A673 (cell line): ENCODE measurements around the gene NT5DC2. TPM values are rescaled to one million over a fixed set of nuclear protein-coding genes. Genes with fewer than 3 reads are reported as not detected.

Experiments
- BruUV-seq: library from RNA; stranded (reverse); fragments of 400-500 nt; replicated peaks from 2 replicates; lab custom pipeline; 2021; lab: Mats Ljungman, UMichigan
- CTCF ChIA-PET: fragments of 300-600 bp; sonication (Branson Sonifier 250); formaldehyde crosslinking; loops from one replicate; lab custom pipeline; 2022; ENCODE audit warnings: antibody characterized with exemption; lab: Charles Lee
- POLR2A ChIA-PET: fragments of 300-600 bp; sonication (Branson Sonifier 250); formaldehyde crosslinking; loops from one replicate; lab custom pipeline; 2022; ENCODE audit warnings: antibody characterized with exemption; ENCODE audit not compliant: low non-redundant PET; lab: Charles Lee
- DNase-seq: peaks from one replicate; pipeline ENCODE4 v3.0.0-alpha.2; 2015; ENCODE audit warnings: low spot score
- H3K27ac ChIP-seq: fragments of 200-600 bp; sonication (generic); 2 replicates; pipeline ENCODE4 v1.5.1; 2016; ENCODE audit warnings: mixed run types, low read depth, mild to moderate bottlenecking, mixed read lengths, antibody characterized with exemption, low read length; ENCODE audit not compliant: poor library complexity, severe bottlenecking
- H3K27me3 ChIP-seq: fragments of 200-600 bp; sonication (generic); replicated peaks from 2 replicates; pipeline ENCODE4 v1.6.1; 2017; ENCODE audit warnings: mixed run types, low read depth, mild to moderate bottlenecking, mixed read lengths, antibody characterized with exemption, low read length; ENCODE audit not compliant: insufficient read depth, poor library complexity
- H3K36me3 ChIP-seq: fragments of 200-600 bp; sonication (generic); 2 replicates; pipeline ENCODE4 v1.6.1; 2016; ENCODE audit warnings: mixed run types, mild to moderate bottlenecking, mixed read lengths, antibody characterized with exemption, low read length; ENCODE audit not compliant: insufficient read depth, poor library complexity, severe bottlenecking
- H3K4me1 ChIP-seq: fragments of 200-600 bp; sonication (generic); 2 replicates; pipeline ENCODE4 v1.6.1; 2017; ENCODE audit warnings: mixed run types, mild to moderate bottlenecking, mixed read lengths, antibody characterized with exemption, low read length; ENCODE audit not compliant: insufficient read depth, poor library complexity, severe bottlenecking
- H3K4me3 ChIP-seq: fragments of 200-600 bp; sonication (generic); 2 replicates; pipeline ENCODE4 v1.5.1; 2016; ENCODE audit warnings: low read depth, mixed run types, mild to moderate bottlenecking, mixed read lengths, low read length; ENCODE audit not compliant: poor library complexity, severe bottlenecking
- H3K9me3 ChIP-seq: fragments of 200-600 bp; sonication (generic); 2 replicates; pipeline ENCODE4 v1.6.1; 2016; ENCODE audit warnings: mixed run types, low read depth, mild to moderate bottlenecking, mixed read lengths, antibody characterized with exemption, low read length; ENCODE audit not compliant: poor library complexity, severe bottlenecking
- EZH2 ChIP-seq: fragments of 200-600 bp; sonication (generic); IDR thresholded peaks from 2 replicates; pipeline ENCODE4 v1.6.1; 2017; ENCODE audit warnings: borderline replicate concordance, low read depth, mild to moderate bottlenecking, mixed read lengths, antibody characterized with exemption, low read length; ENCODE audit not compliant: poor library complexity, severe bottlenecking
- intact Hi-C: fragments of 100-400 bp; cut with micrococcal nuclease; formaldehyde crosslinking; loops from one replicate; pipeline ENCODE4 v1.10.0; 2022; ENCODE audit not compliant: unreplicated experiment
- total RNA-seq: library from RNA; stranded (reverse); gene quantifications from 2 replicates; pipeline ENCODE4 v1.2.3, GENCODE V29; 2021
- TF ChIP-seq, protein P1 (sequence below): fragments of 300-800, 200-600 bp; sonication (generic); conservative IDR thresholded peaks from 2 replicates; pipeline ENCODE4 v1.5.1; 2017; ENCODE audit warnings: low read depth, mild to moderate bottlenecking, antibody characterized with exemption, low read length, moderate library complexity, mixed read lengths

Gene NT5DC2
- total RNA-seq, 1 experiment from 2014 or later, result 108 TPM

DNA sequence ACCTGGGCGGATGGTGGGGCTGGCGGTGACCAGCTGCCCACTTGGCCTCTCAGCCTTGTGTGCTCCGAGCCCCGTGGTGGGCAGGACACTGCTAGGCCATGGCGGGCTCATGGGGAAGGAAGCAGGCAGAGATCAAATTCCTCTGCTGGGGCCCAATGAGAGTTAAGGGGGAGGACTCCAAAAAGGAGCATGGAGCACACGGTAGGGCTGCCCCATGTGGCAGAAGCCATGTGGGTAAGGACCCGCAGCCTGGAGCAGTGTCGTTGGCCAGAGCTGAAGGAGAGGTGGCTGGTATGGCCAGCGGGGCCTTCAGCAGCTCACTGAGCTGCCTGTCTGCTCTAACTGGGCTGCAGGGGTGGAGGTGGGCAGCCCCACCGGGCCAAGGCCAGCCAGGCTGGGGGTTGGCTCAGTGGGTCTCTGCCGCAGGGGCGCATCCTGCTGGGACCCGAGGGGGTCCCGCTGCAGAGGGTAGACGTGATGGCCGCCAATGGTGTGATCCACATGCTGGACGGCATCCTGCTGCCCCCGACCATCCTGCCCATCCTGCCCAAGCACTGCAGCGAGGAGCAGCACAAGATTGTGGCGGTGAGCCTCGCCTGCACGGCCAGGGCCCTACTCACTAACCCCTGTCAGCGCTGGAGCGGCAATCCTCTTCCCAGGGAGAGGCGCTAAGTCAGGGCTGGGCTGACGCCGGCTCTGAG lies 27.2 kb downstream of the NT5DC2 start:
- DNase-seq, result no peak
- intact Hi-C loops, result no loop called here
- POLR2A ChIA-PET, result no interaction called here

DNA sequence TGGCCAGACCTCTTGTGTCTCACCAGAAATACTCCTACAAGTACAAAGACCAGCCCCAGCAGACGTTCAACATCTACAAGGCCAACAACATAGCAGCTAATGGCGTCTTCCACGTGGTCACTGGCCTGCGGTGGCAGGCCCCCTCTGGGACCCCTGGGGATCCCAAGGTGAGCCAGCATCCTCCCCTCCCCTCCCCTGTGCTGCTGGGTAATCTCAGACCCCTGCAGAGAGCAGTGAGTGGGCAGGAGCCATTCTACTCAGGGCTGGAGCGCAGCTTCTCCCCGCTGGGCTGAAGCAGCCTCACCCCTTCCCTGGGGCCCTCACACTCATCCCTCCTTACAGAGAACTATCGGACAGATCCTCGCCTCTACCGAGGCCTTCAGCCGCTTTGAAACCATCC lies 28.7 kb downstream of the NT5DC2 start:
- CTCF ChIA-PET, result no interaction called here
- POLR2A ChIA-PET, result no interaction called here
- BruUV-seq, result no TSS peak

More for the DNA sequence above, 27.2 kb downstream of the NT5DC2 start:
- Histone ChIP-seq H3K36me3 (no peaks in the 10 kb centered on the region), H3K4me1 (no peaks in the 10 kb centered on the region), H3K9me3 (no peaks in the 10 kb centered on the region), H3K4me3 (no peak overlapping the region), H3K27ac (no peak overlapping the region), H3K27me3 (no peaks in the 10 kb centered on the region)
- CTCF ChIA-PET, result no interaction called here
- TF ChIP-seq, protein P1, sequence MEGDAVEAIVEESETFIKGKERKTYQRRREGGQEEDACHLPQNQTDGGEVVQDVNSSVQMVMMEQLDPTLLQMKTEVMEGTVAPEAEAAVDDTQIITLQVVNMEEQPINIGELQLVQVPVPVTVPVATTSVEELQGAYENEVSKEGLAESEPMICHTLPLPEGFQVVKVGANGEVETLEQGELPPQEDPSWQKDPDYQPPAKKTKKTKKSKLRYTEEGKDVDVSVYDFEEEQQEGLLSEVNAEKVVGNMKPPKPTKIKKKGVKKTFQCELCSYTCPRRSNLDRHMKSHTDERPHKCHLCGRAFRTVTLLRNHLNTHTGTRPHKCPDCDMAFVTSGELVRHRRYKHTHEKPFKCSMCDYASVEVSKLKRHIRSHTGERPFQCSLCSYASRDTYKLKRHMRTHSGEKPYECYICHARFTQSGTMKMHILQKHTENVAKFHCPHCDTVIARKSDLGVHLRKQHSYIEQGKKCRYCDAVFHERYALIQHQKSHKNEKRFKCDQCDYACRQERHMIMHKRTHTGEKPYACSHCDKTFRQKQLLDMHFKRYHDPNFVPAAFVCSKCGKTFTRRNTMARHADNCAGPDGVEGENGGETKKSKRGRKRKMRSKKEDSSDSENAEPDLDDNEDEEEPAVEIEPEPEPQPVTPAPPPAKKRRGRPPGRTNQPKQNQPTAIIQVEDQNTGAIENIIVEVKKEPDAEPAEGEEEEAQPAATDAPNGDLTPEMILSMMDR, result no peak
- no peak for TF ChIP-seq EZH2
- BruUV-seq, result no TSS peak

DNA sequence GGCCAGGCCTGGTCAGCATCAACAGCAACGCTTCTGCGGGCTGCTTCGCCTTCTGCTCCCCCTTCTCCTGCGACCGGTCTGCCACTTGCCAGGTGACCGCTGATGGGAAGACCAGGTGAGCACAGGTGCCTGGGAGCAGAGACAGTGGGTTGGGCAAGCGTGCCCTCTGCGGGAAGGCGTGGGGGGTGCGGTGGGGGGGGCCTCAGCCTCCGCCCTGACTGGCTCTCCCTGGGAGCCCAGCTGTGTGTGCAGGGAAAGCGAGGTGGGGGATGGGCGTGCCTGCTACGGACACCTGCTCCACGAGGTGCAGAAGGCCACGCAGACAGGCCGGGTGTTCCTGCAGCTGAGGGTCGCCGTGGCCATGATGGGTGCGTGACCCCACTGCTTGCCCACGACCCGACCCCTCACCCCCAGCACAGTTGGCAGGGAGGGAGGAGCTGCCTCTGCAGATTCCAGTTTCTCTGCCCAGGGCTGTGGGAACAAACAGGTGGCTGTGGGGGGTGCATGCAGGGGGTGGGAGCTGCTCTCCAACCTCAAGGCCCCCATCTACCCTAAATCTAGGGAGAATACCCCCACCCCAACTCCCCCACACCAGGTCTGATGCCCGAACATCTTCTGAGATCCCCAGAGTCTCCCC lies 29.8 kb downstream of the NT5DC2 start:
- intact Hi-C loops, result no loop called here
- Histone ChIP-seq H3K36me3 (no peaks in the 10 kb centered on the region), H3K27ac (no peak overlapping the region), H3K4me3 (no peak overlapping the region), H3K27me3 (no peaks in the 10 kb centered on the region), H3K9me3 (no peaks in the 10 kb centered on the region), H3K4me1 (no peaks in the 10 kb centered on the region)
- TF ChIP-seq, protein P1, result no peak
- no peak for TF ChIP-seq EZH2
- no peak for DNase-seq
- BruUV-seq, result no TSS peak
- POLR2A ChIA-PET, result no interaction called here
- CTCF ChIA-PET, result no interaction called here

More for the DNA sequence above, 28.7 kb downstream of the NT5DC2 start:
- no peaks in the 10 kb centered on the region for H3K4me1 ChIP-seq
- DNase-seq, result no peak
- H3K4me3 ChIP-seq, result no peak overlapping the region
- no peaks in the 10 kb centered on the region for H3K36me3 ChIP-seq
- no peaks in the 10 kb centered on the region for H3K27me3 ChIP-seq
- intact Hi-C loops, result no loop called here
- H3K9me3 ChIP-seq, result no peaks in the 10 kb centered on the region
- no peak overlapping the region for H3K27ac ChIP-seq
- TF ChIP-seq, protein P1, result no peak
- no peak for TF ChIP-seq EZH2
